Superior temporal gyrus (tissue), 1 donor: ENCODE data around the gene FMR1.

Experiments used
- DNase-seq: peaks from one replicate; pipeline ENCODE4 v3.0.0-alpha.2; 2016; ENCODE audit errors: extremely low spot score

The FMR1 gene

DNA sequence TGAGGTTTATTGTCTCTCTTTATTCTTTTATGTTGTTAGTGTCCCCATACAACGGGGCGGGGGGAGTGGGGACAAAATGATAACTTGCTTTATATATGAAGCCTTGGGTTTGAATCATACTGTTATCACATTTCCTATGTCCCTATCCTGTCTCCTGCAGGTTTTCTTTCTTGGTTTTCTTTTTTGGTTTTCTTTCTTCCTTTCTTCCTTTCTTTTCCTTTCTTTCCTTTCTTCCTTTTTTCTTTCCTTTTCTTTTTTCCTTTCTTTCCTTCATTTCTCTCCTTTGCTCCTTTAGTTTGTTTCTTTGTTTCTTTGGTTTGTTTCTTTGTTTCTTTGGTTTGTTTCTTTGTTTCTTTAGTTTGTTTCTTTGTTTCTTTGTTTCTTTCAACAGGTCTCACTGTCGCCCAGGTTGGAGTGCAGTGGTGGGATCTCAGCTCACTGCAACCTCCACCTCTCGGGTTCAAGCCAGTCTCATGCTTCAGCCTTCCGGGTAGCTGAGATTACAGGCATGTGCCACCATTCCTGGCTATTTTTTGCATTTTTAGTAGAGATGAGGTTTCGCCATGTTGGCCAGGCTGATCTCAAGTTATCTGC is 4.8 kb downstream of the FMR1 start:
- no peak for DNase-seq

DNA sequence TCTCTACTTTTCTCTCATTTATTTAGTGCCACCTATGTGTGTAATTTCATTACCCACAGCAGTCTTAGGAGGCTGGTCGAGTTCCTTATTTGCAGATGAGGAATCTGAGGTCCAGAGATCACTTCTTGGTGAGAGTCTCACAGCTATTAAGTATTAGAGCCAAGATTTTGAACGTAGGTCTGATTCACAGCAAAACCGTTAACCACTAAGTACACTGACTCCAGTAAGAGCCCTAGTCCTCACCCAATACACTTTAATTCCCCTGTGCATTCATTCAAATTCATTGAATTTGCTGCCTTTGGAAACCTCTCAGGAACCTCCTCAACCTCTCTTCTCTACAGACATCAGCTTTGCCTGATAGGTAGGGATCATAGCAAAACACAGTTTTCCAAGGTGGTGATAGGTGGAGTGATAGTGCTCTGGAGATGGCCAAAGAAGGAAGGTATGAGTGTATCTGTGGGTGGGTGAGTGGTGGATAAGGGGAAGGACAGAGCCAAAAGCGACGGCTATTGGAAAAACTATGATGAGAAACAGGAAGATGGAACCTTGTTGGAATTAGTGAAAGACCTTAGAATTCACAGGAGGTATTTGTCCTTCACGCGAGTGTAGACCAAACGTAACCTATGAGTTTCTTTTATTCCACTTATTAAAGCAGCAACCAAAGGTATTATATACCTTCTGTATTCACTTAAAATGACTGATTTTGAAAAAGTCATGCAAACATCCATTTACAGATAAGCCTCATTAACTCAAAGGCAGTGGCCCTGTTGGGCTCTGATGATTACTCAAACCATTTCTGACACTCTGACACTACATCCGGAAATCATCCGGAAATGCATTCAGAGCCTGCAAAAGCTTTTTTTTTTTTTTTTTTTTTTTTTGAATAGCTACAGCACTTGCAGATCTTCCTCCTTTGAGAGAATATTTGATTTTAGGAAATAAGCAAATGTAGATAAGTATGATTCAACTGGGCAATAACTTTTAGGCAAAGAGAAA is 6.3 kb downstream of the FMR1 start:
- DNase-seq = no peak

DNA sequence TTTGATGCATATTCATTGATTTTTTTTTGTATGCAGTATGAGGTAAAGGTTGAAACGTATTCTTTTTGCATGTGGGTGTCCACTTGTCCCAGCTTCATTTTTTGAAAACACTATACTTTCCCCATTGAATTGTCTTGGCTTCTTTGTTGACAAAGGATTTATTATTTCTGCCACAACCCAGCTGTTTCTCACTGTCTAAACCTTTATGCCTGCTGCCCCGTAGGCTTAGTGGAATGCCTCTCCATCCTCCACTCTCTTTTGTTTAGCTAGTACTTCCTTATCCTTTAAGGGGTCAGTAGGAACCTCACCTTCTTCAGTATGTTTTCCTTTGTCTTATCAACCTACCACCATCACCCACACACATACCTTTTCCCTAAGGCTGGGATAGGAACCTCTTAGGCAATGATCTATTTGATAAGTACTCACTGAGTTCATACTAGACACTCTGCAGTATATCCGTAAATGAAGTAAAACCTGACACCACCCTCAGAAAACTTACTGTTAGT is 8.5 kb downstream of the FMR1 start:
- DNase-seq = no peak

DNA sequence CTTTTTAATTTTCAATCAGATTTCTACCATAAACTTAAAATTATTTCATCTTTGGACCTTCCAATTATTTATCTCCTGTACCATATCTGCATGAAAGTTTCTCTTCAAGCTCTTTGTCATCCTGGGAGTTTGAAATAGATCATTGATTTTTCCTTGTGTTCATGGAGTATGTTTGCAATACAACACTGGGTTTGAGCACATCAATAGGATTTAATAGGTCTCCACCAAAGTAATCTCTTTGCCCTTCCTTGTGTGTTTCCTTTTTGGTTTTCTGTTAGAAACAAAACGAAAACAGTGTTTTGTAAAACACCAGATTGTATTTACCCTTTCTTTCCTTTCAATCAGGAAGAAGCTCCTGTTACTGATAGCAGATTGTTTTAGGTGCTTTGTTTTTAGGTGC is 11.9 kb downstream of the FMR1 start:
- DNase-seq = no peak

DNA sequence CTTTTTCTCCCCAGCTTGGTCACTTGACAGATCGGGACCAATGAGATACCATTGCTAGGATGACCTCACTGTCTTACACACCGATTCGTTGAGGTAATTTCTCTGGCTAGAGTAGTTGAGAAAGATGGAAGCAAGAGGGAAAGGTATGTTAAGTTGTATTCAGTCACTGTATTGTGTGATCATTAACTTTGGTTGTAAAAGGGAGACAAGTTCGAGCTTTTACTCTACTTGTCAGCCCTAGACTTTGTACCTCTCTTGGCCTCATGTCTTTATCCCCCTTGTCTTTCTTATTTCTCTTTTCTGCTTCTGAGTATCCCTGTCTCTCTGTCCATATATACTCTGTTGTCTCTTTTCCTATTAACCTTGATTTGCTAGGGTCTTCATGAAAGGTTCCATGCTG is 15.5 kb downstream of the FMR1 start:
- DNase-seq = no peak

DNA sequence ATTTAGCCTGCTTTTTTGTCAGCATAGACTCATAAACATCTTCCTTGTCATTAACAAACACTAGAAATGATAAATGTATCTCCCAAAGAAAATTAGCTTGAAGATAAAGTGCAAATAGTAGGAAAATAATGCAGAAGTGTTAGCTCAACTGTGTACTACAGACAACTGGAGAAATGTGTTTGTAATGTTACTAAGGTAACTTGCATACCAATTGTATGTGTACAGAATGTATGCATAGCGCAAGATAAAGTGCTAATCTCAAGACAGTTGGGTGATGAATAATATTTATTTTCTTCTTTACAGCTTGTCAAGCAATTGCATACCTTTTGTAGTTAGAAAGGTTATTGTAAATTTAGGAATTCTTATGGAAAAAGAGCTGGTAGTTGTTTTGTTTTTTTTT is 22.1 kb downstream of the FMR1 start:
- no peak for DNase-seq

DNA sequence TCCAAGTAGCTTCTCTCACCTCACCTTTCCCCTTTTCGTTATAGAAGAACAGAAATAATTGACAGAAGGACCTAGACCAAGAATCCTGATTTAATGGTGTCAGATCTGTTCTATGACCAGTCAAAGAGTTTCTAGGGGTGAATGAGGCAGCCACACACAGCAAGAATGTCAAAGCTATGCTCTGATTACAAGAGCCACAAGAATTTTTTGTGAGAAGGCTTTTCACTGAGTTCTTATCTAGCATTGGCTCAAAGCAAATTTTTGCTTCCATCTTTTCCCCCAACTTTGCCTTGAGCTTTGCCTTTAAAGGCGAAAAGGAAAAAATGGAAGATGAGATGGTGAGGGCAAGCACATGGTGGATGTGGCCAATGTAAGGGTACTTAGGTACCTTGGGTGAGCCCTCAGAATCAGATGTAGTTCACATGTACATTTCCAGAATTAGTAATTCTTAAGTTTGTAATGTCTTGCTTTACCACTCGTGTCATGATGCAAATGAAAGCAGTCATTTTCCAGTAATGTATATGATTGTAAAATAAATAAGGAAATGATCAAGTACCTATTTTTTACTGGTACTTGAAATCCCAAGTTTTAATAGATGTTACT is 23.5 kb downstream of the FMR1 start:
- DNase-seq = no peak

DNA sequence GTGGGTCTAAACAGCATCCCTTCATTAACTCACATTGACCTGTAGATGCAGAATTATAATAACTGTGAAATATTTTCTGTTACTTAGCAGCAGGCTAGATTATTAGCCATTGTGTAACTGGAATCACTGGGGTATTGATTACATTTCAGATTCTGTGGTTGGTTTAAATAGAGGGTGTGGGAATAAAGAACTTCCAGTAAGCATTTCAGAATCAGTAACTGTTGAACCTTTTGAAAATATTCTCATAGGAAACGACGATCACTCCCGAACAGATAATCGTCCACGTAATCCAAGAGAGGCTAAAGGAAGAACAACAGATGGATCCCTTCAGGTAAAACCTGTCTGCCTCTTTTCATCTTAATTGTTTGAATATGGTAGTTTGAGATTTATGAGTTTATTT is 33.6 kb downstream of the FMR1 start:
- DNase-seq = no peak

DNA sequence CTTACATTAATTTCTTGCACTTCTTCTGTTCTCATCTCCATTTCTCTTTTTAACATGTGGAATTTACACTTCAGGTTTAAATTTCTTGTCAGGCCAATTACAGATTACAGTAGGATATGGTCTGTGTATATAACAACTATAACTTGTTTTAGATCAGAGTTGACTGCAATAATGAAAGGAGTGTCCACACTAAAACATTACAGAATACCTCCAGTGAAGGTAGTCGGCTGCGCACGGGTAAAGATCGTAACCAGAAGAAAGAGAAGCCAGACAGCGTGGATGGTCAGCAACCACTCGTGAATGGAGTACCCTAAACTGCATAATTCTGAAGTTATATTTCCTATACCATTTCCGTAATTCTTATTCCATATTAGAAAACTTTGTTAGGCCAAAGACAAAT is 36.8 kb downstream of the FMR1 start:
- no peak for DNase-seq

DNA sequence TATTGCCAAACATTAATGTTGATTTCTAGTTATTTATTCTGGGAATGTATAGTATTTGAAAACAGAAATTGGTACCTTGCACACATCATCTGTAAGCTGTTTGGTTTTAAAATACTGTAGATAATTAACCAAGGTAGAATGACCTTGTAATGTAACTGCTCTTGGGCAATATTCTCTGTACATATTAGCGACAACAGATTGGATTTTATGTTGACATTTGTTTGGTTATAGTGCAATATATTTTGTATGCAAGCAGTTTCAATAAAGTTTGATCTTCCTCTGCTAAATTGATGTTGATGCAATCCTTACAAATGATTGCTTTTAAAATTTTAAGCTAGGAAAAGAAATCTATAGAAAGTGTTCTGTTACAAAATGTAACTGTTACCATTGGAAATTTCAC is 38.6 kb downstream of the FMR1 start:
- DNase-seq = no peak

DNA sequence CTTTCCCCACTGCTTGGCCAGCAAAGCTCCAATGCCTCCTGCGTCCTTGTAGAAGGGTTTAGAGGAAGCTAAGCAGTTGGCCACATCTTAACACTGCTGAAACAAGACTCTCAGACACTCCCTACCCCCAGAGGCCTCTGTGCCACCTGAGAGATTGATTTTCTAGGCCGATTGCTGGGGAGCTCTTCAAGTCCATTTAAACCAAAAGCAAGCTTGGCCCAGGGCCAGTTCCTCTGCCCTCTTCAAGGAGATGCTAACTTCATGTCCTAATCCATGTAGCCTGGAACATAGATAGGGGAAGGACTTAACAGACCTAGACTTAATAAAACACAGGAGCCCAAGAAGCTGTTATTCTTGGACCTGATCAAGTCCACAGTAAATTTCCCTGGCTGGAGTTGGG is 42.3 kb downstream of the FMR1 start:
- DNase-seq = no peak

DNA sequence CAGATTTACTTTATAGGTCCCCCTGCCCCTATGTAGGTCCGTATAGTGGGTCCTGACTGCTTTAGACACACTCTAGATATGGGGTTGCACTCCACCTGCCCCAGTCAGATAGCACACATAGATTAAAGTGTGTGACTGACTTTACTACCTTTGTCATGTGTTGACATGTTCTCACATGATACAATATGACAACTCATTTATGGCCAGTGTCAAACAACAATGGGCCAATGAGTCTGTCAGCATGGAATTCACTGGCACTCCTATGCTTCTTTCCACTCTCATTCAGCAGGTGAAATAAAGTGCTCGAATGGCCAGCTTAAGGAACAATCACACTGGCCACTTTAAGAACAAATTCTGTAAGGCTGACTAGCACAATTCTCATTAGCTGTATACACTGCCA is 45.6 kb downstream of the FMR1 start:
- DNase-seq = no peak

DNA sequence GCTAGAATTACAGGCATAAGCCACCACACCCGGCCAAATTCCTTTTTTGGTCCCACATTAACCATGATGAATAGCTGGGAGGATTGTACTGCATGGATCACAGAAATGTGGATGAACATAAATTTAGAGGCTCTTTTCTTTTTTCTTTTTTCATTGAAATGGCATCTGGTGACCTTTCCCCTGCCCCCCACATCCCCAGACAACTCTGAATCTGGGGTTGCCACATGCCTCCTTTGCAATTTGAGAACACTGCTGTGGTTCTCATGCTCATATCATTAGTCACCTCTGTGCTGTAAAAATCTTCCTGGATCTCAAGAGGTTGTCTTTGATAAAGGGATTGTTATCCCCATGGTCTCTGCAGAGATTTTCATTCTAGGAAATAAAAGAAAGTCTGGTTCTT is 46.6 kb downstream of the FMR1 start:
- no peak for DNase-seq

DNA sequence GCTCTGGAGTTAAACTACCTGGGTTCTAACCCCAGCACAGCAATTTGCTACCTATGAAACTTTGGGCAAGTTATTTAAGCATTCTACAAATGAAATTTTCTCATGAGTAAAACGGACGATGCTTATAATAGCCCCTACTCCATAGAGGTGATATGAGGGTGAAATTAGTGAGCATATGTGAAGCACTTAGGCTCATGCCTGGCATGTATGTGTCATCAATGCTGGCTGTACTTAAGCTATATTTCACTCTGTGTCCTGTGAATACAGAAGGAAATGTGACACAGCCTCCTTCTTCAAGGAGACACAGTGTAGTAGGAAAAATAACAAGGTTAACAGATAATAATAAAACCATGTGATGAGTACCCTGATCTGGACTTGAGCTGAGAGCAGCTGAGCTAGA is 49.0 kb downstream of the FMR1 start:
- no peak for DNase-seq

DNA sequence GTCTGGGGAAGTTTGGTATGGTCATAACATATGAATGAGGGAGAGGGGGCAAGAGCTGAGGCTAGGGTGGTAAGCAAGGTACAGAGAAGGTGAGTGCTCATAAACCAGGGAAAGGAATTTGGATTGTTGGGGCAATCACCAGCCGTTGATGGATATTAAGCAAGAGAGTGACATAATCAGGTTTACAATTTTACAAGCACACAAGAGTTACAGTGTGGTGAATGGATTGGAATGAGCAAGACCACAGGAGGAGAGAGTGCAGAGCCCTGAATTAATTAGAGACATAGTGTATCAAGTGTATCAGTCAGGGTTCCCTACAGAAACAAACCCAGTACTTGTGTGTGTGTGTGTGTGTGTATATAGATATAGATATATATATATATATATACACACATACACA is 50.8 kb downstream of the FMR1 start:
- DNase-seq = no peak

DNA sequence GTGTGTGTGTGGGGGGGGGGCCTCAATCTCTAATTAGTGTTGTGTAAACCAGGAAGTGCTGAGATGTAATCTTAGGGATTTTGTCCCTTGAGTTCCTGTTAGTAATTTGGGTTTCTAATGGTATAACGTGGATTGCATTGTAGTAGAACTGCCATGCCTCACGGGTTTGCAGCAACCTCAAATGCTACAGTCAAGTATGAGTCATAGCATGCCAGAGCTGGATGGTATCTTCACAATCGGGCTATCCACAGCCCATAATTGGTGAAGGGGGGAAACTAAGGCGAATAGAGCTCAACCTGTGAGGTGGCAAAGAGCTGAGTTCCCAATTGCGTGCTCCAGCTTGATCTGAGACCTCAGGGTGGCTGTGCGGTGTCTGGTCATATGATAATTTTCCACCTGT is 67.2 kb downstream of the FMR1 start:
- no peak for DNase-seq

DNA sequence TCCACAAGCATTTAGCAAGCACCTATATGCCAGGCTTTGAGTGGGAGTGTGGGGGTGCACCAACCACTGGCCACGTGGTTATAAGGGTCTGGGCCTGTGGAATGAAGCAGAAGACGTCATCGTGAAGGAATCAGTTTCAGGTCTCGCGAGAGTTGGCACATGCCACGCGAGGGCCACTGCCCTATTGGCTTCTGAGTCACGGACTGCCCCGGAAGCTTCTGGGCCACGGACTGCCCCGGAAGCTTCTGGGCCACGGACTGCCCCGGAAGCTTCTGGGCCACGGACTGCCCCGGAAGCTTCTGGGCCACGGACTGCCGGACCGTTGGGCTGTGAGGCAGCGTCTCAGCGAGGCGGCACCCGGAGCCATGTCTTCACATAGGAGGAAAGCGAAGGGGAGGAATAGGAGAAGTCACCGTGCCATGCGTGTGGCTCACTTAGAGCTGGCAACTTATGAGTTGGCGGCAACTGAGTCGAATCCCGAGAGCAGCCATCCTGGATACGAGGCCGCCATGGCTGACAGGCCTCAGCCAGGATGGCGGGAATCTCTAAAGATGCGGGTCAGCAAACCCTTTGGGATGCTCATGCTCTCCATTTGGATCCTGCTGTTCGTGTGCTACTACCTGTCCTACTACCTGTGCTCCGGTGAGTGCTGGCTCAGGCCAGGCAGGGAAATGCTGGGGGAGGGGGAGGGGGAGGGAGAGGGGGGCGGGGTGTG is 69.5 kb downstream of the FMR1 start, which contains the start of gene FMR1NB:
TSS of gene FMR1NB (plus strand) at position 300 of the 715 bp plus-strand sequence. CDS start at position 366, 66 bp downstream.
- no peak for DNase-seq
